HG03175 (cell line): ENCODE results near the gene FXR2.

Experiments used
- ATAC-seq: cut with Tn5 transposase; IDR thresholded peaks from one replicate; pipeline ENCODE4 v1.9.1; 2021; ENCODE audit warnings: mild to moderate bottlenecking, moderate library complexity; ENCODE audit not compliant: unreplicated experiment

The FXR2 gene

GRCh38 chr17:7552621-7553051 lies 62.1 kb downstream of the FXR2 start:
- no peak for ATAC-seq

DNA sequence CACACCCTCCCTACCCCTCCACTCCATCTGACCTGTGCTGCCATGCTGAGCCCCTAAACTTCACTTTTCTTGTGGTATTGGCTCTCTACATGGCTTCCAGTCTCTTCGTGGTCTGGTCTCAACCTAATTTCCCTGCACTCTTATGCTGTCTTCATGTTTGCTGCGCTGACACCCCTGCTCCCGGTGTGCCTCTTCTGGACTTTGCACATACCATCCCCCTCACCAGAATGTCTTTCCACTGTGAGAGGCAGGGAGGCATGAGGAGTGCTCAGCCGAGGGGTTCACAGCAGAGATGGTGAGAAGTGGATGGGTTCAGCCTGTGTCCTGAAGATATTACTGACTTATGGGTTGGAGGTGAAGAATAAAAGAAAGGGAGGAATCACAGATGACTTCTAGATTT lies 63.3 kb downstream of the FXR2 start:
- ATAC-seq: no peak

GRCh38 chr17:7550344-7550743 lies 64.4 kb downstream of the FXR2 start:
- no peak for ATAC-seq

DNA sequence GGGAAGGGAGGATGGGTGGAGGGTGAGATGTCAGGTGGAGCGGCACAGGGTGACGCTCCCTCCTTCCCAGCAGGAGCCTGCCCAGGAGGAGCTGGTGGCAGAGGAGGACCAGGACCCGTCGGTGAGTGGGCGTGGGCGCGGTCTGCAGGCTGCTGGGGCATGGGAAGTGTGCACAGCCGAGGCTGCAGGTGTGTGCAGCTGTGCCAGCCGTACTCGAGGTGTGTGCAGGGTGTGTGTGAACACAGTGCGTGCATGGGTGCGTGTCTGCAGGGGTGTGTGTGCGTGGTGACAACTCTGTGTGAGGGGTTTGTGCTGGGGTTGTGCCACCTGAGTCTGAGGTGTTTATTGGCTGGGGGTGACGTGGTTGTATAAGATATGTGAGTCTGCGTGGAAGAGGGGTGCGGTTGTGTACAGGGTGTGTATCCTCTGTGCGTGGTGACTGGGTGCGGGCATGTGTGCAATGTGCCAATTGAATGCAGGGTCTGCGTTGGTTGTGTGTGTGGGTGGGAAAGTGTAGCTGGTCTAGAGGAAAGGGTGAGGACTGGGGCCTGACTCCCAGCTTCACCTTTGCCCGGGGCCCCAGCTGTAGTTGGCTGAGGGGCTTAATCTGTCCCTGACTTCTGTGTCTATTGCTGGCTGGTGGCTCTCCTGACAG lies 65.2 kb downstream of the FXR2 start:
- peak; percentile 31 for ATAC-seq

DNA sequence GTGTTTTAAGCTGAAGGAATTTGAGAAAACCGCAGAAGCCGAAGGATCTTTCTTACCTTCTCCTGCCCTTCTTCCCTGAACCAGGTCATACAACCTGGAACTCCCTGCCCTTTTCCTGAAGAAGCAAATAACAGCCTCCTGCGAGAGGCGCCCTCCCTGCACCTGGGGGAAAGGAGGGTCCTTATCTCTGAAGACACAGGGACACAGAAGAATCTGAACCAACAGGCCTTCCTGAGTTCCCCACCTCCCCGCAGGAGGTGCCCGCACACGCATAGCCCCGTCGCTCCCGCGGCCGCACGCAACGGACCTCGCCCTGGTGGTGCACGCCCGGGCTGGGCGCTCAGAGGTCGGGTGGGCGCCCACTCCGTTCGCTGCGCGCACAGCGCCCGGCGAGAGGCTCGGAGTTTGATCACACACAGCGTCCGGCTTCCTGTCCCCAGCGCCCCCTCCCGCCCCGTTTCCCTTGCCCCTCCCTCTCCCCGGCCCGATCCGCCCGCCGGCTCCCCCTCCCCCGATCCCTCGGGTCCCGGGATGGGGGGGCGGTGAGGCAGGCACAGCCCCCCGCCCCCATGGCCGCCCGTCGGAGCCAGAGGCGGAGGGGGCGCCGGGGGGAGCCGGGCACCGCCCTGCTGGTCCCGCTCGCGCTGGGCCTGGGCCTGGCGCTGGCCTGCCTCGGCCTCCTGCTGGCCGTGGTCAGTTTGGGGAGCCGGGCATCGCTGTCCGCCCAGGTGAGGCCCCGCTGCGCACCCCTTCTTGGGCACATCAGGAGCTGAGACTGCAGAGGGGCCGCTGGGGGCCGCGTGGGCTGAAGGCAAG lies 65.9 kb downstream of the FXR2 start, which contains the start of gene TNFSF12:
Gene TNFSF12, plus strand, starts transcription at position 474 of the 816 bp plus-strand sequence. Its CDS starts 96 bp downstream, at position 570.
- ATAC-seq: peak; percentile 40

DNA sequence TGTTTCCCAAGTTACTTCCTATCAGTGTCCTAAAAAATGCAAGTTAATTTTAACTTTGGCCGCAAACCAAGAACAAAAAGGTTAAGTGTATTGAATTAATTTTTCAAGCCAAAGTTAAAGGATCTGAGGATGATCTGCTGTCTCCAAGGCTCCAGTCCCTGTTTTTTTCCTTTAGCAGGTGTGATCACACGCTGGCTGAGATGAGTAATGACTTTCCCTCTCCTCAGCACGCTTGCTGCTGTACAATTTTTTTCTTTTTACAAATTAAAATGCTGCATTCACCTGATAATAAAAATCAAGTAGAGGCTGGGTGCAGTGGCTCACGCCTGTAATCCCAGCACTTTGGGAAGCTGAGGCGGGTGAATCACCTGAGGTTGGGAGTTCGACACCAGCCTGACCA lies 69.8 kb downstream of the FXR2 start:
- no peak for ATAC-seq
